Upper lobe of left lung (tissue), 6 donors: Measurements from ENCODE around the gene DYNC2I2. TPM values are rescaled to one million over a fixed set of nuclear protein-coding genes. Genes with fewer than 3 reads are reported as not detected.
"Not testable (repeated sequence)": the region's sequence is repeated elsewhere in the genome, so short reads cannot be mapped to it uniquely, and the experiment has no call there.

Source experiments
- ATAC-seq, 2 donors: fragments of 200-7000 bp; cut with Tn5 transposase; one replicate each; pipeline ENCODE4 v1.9.1; 2022; ENCODE audit warnings: mild to moderate bottlenecking in 2 of 2, moderate library complexity in 2 of 2; ENCODE audit not compliant: low FRiP score in 2 of 2
- DNase-seq, 2 donors: peaks; one replicate each; pipeline ENCODE4 v3.0.0-alpha.2; 2019 to 2020
- H3K27ac ChIP-seq, 4 donors: fragments of 200-600 bp; sonication (generic); one replicate each; pipeline ENCODE4 v1.5.1; 2016 to 2019
- H3K27me3 ChIP-seq, 4 donors: fragments of 200-600 bp; sonication (generic); one replicate each; pipeline ENCODE4 v1.5.1; 2017 to 2019
- H3K36me3 ChIP-seq, 4 donors: fragments of 200-600 bp; sonication (generic); one replicate each; pipeline ENCODE4 v1.5.1; 2016 to 2019
- H3K4me1 ChIP-seq, 4 donors: fragments of 200-600 bp; sonication (generic); one replicate each; pipeline ENCODE4 v1.5.1; 2018 to 2019
- H3K4me3 ChIP-seq, 4 donors: fragments of 200-600 bp; sonication (generic); one replicate each; pipeline ENCODE4 v1.5.1; 2017 to 2019; ENCODE audit warnings: mild to moderate bottlenecking in 2 of 4, moderate library complexity in 1 of 4
- H3K9me3 ChIP-seq, 4 donors: fragments of 200-600 bp; sonication (generic); one replicate each; pipeline ENCODE4 v1.5.1; 2018 to 2019
- CTCF ChIP-seq, 6 experiments: fragments of 450-650 bp in 4 of 6; fragments of 200-600 bp in 2 of 6; sonication (generic) in 2 of 6; IDR thresholded peaks; one replicate each; pipeline ENCODE4 v1.5.1; 2016 to 2019; ENCODE audit warnings: antibody characterized with exemption in 6 of 6
- EP300 ChIP-seq, 4 donors: sonication (generic); formaldehyde crosslinking; IDR thresholded peaks; one replicate each; pipeline ENCODE4 v1.5.1; 2017; ENCODE audit warnings: antibody characterized with exemption in 4 of 4, control low read depth in 2 of 4
- POLR2A ChIP-seq, 4 donors: fragments of 450-650 bp; IDR thresholded peaks; one replicate each; pipeline ENCODE4 v1.5.1; 2016 to 2017; ENCODE audit warnings: antibody characterized with exemption in 4 of 4, mild to moderate bottlenecking in 2 of 4
- POLR2AphosphoS5 ChIP-seq, 2 donors: sonication (generic); formaldehyde crosslinking; IDR thresholded peaks; one replicate each; pipeline ENCODE4 v1.5.1; 2017; ENCODE audit warnings: antibody characterized with exemption in 2 of 2
- WGBS, 2 donors: methylation state at CpG; one replicate each; pipeline ENCODE4 v1.1.5; 2017 to 2018; 5-methylcytosine and 5-hydroxymethylcytosine counted together
- total RNA-seq, 6 donors: library from RNA; depleted of rRNA in 4 of 6; stranded (reverse); fragments of >200 nt in 4 of 6; gene quantifications; one replicate each; pipeline versions ENCODE4 v1.1.0 to v1.2.1, GENCODE V29; 2016 to 2021
- donor health status: DM: no; HTN: no; CAD: no; lungs with moderate emphysema.
- donor health status: DM: no; HTN: yes; CAD: no; lungs with severe emphysema.

The DYNC2I2 gene
- total RNA-seq, 6 donors from 2014 or later = 47.8 to 105 (median 76.8) TPM

- 54 to 77% methylated on average over 17 to 28 of the region's 31 CpGs for WGBS, 2 donors
- Histone ChIP-seq H3K27me3 (no peaks in the 10 kb centered on the region), H3K4me3 (peak overlapping the region in 3 of 4 donors; percentile 75 to 86 (median 86)), H3K27ac (peak overlapping the region; percentile 84 to 93 (median 88)), H3K36me3 (peaks cover 0 to 13% (median 4%) of the 10 kb centered on the region in 4 donors), H3K9me3 (no peaks in the 10 kb centered on the region), H3K4me1 (peaks cover 3 to 26% (median 18%) of the 10 kb centered on the region in 4 donors)
- peak in 1 of 2 donors; percentile 81 for DNase-seq
- no peak for TF ChIP-seq CTCF (IDR thresholded peaks at IDR 0.05)
- TF ChIP-seq POLR2AphosphoS5 (IDR thresholded peaks at IDR 0.05) = peak in 1 of 2 donors; percentile 36
- no peak for TF ChIP-seq POLR2A (IDR thresholded peaks at IDR 0.05)
- TF ChIP-seq EP300 (IDR thresholded peaks at IDR 0.05) = no peak
- ATAC-seq = peak in 1 of 2 donors; percentile 71
Observed at GRCh38 chr9:128703616-128704355, 47.1 kb upstream of the DYNC2I2 start.

DNA sequence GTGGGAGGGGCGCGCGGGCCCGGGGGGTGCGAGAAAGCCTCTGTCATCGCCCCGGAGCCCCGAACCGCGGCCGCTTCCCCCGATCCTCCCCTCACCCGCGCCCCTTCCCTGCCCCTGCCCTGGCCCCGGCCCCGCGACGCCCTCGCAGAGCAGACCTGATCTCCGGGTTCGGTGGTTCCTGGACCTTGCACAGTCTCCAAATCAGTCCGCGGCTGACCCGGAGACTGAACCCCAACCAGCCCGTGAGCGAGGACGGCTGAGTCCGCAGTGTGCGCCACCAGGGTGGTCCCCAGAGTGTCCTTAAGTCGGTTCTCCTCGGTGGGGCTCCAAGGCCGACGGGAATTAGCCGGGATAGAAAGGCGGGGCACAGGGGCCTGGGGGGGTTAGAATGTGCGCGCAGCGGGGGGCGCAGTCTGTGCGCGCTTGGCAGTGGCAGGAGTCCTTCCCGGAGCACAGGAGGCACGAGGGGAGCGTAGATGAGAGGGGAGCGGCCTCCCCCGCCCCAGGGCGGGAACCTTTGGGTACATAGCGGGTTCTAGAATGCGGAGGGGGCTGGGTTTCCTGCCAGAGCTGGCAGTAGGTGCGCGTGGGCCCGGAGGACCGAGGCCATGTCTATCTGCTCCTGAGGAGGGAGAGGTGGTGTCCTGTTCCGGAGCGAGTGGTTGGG is 46.4 kb upstream of the DYNC2I2 start:
- H3K27ac ChIP-seq = peak overlapping the region; percentile 84 to 93 (median 88)
- peaks cover 0 to 13% (median 4%) of the 10 kb centered on the region in 4 donors for H3K36me3 ChIP-seq
- WGBS, 2 donors = 5 to 8% methylated on average over 24 to 48 of the region's 55 CpGs
- no peaks in the 10 kb centered on the region for H3K27me3 ChIP-seq
- H3K9me3 ChIP-seq = no peaks in the 10 kb centered on the region
- TF ChIP-seq EP300 (IDR thresholded peaks at IDR 0.05) = no peak
- no peak for TF ChIP-seq POLR2AphosphoS5 (IDR thresholded peaks at IDR 0.05)
- no peak for TF ChIP-seq POLR2A (IDR thresholded peaks at IDR 0.05)
- TF ChIP-seq CTCF (IDR thresholded peaks at IDR 0.05) = no peak
- DNase-seq = peak in 1 of 2 donors; percentile 90
- peaks cover 3 to 26% (median 18%) of the 10 kb centered on the region in 4 donors for H3K4me1 ChIP-seq
- peak; percentile 43 to 54 for ATAC-seq
- peak overlapping the region; percentile 75 to 86 (median 84) for H3K4me3 ChIP-seq

DNA sequence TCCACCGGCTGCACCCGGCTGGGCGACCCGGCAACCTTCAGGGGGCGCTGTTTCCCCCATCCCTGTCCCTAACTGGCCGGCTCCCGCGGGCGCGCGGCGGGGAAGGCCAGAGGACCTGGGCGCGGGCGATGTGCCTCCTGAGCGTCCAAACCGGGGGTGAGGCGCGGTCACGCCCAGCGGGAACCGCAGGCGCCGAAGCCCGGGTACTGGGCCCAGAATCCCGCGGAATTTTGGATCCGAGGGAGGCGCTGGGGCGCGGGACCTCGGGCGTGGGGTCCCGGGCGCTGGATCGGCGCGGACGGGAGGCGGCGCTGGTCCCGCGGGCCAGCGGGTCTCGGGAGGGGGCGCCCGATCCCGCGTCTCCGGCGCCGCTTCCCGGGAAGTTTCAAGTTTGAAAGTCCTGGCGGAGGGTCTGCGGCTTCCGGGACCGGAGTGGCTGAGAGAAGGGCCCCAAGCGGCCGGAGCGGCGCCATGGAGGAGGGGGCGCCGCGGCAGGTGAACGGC is 45.9 kb upstream of the DYNC2I2 start, which contains the start of gene PKN3:
Gene PKN3, plus strand, starts transcription at position 59 of the 504 bp plus-strand sequence. Its CDS starts 413 bp downstream, at position 472.
- Histone ChIP-seq H3K27ac (peak within 1 kb of the TSS; percentile 84 to 93 (median 88)), H3K27me3 (no peaks in the 10 kb centered on the region), H3K4me1 (peaks cover 3 to 26% (median 18%) of the 10 kb centered on the region in 4 donors), H3K9me3 (no peaks in the 10 kb centered on the region), H3K36me3 (peaks cover 0 to 11% (median 4%) of the 10 kb centered on the region in 4 donors), H3K4me3 (peak within 1 kb of the TSS; percentile 75 to 86 (median 84))
- DNase-seq (peak; percentile 85 to 96), ATAC-seq (peak; percentile 91 to 94)
- 0% methylated on average over 8 of the region's 65 CpGs; no CpG with 5 or more reads in 1 of the 2 donors for WGBS, 2 donors
- TF ChIP-seq CTCF (IDR thresholded peaks at IDR 0.05) (peak; percentile 85 to 96 (median 94)), POLR2A (IDR thresholded peaks at IDR 0.05) (peak in 2 of 4 donors; percentile 13 to 46), EP300 (IDR thresholded peaks at IDR 0.05) (no peak), POLR2AphosphoS5 (IDR thresholded peaks at IDR 0.05) (peak in 1 of 2 donors; percentile 12)

- ATAC-seq = no peak
- WGBS, 2 donors = 75 to 80% methylated on average over 10 of the region's 10 CpGs
- Histone ChIP-seq H3K4me3 (no peak overlapping the region), H3K27me3 (no peaks in the 10 kb centered on the region), H3K36me3 (peaks cover 0 to 13% (median 4%) of the 10 kb centered on the region in 4 donors), H3K27ac (no peak overlapping the region), H3K4me1 (peaks cover 3 to 26% (median 18%) of the 10 kb centered on the region in 4 donors), H3K9me3 (no peaks in the 10 kb centered on the region)
- DNase-seq = no peak
- TF ChIP-seq EP300 (IDR thresholded peaks at IDR 0.05) = no peak
- TF ChIP-seq POLR2A (IDR thresholded peaks at IDR 0.05) = no peak
- no peak for TF ChIP-seq POLR2AphosphoS5 (IDR thresholded peaks at IDR 0.05)
- no peak for TF ChIP-seq CTCF (IDR thresholded peaks at IDR 0.05)
Observed at GRCh38 chr9:128701227-128701854, 44.7 kb upstream of the DYNC2I2 start.

GRCh38 chr9:128699096-128699795 is 42.6 kb upstream of the DYNC2I2 start:
- DNase-seq, H3K4me3 ChIP-seq, ATAC-seq, H3K27ac ChIP-seq, H3K27me3 ChIP-seq, H3K9me3 ChIP-seq: not testable (repeated sequence)
- 94 to 98% methylated on average over 30 of the region's 30 CpGs for WGBS, 2 donors
- Histone ChIP-seq H3K36me3 (peaks cover 12 to 28% (median 18%) of the 10 kb centered on the region in 4 donors), H3K4me1 (peaks cover 1 to 24% (median 17%) of the 10 kb centered on the region in 4 donors)
